ENCODE data around the gene MORC2. TPM values are rescaled to one million over a fixed set of nuclear protein-coding genes. Genes with fewer than 3 reads are reported as not detected.

MORC2 gene
- total and polyA plus RNA-seq, 9 of the 15 experiments (the other 6 are each of a cell fraction or from before 2014, with no cell fraction given), result 3.3 to 34.7 (median 16.7) TPM

- TF ChIP-seq BCLAF1 (IDR thresholded peaks at IDR 0.05; ENCODE audit: borderline replicate concordance in 1 of 2, control insufficient read depth in 1 of 2, low read depth in 2 of 2, low read length in 1 of 2) (no peak), TFAP4 (CRISPR knock-in tag; IDR thresholded peaks at IDR 0.05; ENCODE audit: borderline replicate concordance) (peak; percentile 70), HDAC3 (IDR thresholded peaks at IDR 0.05; ENCODE audit: borderline replicate concordance, partially characterized antibody) (no peak), NFE2L1 (tag; IDR thresholded peaks at IDR 0.05; ENCODE audit: borderline replicate concordance, low read depth) (no peak), MNT (conservative IDR thresholded peaks at IDR 0.05) (peak in 1 of 2 experiments; percentile 74; a peak in 2 of 4 replicates), ARID4B (CRISPR knock-in tag; IDR thresholded peaks at IDR 0.05) (peak; percentile 40; the same call in 1 of the 2 replicates), ZNF253 (CRISPR knock-in tag; conservative IDR thresholded peaks at IDR 0.05) (no peak), ZKSCAN3 (CRISPR knock-in tag; IDR thresholded peaks at IDR 0.05) (no peak), ZNF592 (IDR thresholded peaks at IDR 0.05) (peak; percentile 90), RBM25 (IDR thresholded peaks at IDR 0.05; ENCODE audit: low read depth, low read length, severe bottlenecking) (no peak)
These were observed 87.0 kb downstream of the MORC2 start (continued) for GRCh38 chr22:30881361-30882183.

Measured in K562 (cell line).